ENCODE results near the gene LIX1L.

Gene LIX1L

DNA sequence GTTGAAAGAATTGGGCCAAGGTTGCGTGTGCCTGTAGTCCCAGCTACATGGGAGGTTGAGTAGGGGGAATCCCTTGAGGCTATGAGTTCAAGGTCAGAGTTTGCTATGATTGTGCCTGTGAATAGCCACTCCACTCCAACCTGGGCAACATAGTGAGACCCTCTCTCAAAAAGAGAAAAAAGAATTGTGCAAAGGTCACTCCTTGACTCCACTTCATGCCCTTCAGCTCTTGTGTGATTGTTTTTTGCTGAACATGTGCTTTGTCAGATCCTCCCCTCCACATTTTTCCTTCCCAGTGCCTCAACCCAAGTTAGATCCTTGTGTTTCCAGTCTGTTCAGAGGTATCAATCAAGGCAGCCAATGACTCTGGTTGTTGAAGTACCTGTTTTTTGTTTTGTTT, 30.1 kb upstream of the LIX1L start:
- no peak for DNase-seq (ENCODE audit: extremely low read depth, insufficient read length)
- H3K27me3 ChIP-seq (replicated peaks; ENCODE audit: control insufficient read depth, insufficient read depth, low read length) = no peaks in the 10 kb centered on the region
- TF ChIP-seq, protein P1, sequence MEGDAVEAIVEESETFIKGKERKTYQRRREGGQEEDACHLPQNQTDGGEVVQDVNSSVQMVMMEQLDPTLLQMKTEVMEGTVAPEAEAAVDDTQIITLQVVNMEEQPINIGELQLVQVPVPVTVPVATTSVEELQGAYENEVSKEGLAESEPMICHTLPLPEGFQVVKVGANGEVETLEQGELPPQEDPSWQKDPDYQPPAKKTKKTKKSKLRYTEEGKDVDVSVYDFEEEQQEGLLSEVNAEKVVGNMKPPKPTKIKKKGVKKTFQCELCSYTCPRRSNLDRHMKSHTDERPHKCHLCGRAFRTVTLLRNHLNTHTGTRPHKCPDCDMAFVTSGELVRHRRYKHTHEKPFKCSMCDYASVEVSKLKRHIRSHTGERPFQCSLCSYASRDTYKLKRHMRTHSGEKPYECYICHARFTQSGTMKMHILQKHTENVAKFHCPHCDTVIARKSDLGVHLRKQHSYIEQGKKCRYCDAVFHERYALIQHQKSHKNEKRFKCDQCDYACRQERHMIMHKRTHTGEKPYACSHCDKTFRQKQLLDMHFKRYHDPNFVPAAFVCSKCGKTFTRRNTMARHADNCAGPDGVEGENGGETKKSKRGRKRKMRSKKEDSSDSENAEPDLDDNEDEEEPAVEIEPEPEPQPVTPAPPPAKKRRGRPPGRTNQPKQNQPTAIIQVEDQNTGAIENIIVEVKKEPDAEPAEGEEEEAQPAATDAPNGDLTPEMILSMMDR (IDR thresholded peaks at IDR 0.05; ENCODE audit: insufficient read depth, low read length, poor library complexity, severe bottlenecking) = no peak
- no peak overlapping the region for H3K4me3 ChIP-seq (replicated peaks; ENCODE audit: low read depth, low read length)
- no peaks in the 10 kb centered on the region for H3K36me3 ChIP-seq (ENCODE audit: control insufficient read depth, insufficient read depth, low read length)

DNA sequence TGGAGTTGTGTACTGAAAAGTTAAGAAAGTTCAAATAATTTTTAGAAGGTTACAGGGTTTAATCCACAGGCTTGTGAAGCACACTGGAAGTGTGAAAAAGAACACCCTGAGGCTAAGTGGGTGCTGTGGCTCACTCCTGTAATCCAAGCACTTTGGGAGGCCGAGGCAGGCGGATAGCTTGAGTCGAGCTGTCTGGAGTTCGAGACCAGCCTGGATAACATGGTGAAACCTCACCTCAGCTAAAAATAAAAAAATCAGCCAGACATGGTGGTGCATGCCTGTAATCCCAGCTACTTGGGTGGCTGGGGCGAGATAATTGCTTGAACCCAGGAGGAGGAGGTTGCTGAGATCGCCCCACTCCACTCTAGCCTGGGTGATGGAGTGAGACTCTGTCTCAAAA, 28.7 kb upstream of the LIX1L start:
- Histone ChIP-seq H3K27me3 (replicated peaks; ENCODE audit: control insufficient read depth, insufficient read depth, low read length) (no peaks in the 10 kb centered on the region), H3K36me3 (ENCODE audit: control insufficient read depth, insufficient read depth, low read length) (no peaks in the 10 kb centered on the region), H3K4me3 (replicated peaks; ENCODE audit: low read depth, low read length) (no peak overlapping the region)
- TF ChIP-seq, protein P1 (IDR thresholded peaks at IDR 0.05; ENCODE audit: insufficient read depth, low read length, poor library complexity, severe bottlenecking) = no peak
- DNase-seq (ENCODE audit: extremely low read depth, insufficient read length) = no peak

DNA sequence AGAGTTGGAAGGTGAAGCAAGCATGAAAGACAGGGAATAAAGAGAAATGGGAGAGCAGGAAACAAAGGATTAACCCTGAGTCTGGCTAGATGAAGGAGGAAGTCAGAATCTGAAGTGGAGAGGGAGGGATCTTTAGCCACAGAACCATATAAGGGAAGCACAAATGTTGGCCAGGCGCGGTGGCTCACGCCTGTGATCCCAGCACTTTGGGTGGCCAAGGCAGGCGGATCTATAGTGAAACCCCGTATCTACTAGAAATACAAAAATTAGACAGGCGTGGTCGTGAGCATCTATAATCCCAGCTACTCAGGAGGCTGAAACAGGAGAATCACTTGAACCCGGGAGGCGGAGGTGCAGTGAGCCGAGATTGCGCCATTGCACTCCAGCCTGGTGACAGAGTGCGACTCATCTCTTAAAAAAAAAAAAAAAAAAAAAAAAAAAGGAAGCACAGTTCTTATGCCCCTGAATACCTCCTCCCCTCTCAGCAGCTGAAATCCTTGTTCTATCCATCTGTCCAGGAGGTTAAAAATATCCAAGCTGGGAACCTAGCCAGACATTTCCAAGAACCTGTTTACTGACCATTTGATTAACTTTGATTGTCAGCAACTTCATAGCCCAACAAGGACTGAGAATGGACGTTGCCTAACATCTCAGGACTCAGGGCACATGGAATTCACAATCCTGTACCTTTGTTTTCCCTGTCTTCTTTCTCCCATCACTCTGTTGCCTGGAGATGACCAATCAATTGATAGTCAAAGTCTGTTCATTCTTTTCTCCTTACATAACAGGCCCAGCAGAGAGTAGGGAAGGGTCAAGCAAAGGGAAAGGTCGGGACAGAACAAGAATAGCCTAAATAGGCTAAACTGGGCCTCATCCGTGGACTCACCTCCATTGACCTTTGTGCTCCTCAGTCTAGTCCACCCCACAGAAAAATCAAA, 28.0 kb upstream of the LIX1L start:
- DNase-seq (ENCODE audit: extremely low read depth, insufficient read length) = no peak
- no peaks in the 10 kb centered on the region for H3K27me3 ChIP-seq (replicated peaks; ENCODE audit: control insufficient read depth, insufficient read depth, low read length)
- TF ChIP-seq, protein P1 (IDR thresholded peaks at IDR 0.05; ENCODE audit: insufficient read depth, low read length, poor library complexity, severe bottlenecking) = no peak
- no peaks in the 10 kb centered on the region for H3K36me3 ChIP-seq (ENCODE audit: control insufficient read depth, insufficient read depth, low read length)
- no peak overlapping the region for H3K4me3 ChIP-seq (replicated peaks; ENCODE audit: low read depth, low read length)

DNA sequence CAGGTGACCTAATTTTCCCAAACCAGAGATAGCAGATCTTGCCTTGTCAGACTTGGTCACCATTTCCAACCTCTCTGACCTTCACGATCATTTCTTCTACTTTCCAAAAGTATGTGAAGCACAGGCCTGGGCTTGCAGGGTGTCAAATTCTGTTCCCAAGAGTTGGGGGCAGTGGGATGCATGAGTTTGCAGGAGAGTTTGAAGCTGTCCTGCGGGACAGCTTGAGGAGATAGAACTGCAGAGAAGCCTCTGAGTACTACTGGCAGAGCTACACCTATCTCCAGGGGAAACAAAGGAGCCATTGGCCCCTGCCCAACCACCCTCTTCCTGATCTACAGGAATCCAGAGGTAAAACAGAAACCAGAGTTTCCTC, 27.3 kb upstream of the LIX1L start:
- Histone ChIP-seq H3K27me3 (replicated peaks; ENCODE audit: control insufficient read depth, insufficient read depth, low read length) (no peaks in the 10 kb centered on the region), H3K36me3 (ENCODE audit: control insufficient read depth, insufficient read depth, low read length) (no peaks in the 10 kb centered on the region), H3K4me3 (replicated peaks; ENCODE audit: low read depth, low read length) (no peak overlapping the region)
- no peak for DNase-seq (ENCODE audit: extremely low read depth, insufficient read length)
- TF ChIP-seq, protein P1 (IDR thresholded peaks at IDR 0.05; ENCODE audit: insufficient read depth, low read length, poor library complexity, severe bottlenecking) = no peak

DNA sequence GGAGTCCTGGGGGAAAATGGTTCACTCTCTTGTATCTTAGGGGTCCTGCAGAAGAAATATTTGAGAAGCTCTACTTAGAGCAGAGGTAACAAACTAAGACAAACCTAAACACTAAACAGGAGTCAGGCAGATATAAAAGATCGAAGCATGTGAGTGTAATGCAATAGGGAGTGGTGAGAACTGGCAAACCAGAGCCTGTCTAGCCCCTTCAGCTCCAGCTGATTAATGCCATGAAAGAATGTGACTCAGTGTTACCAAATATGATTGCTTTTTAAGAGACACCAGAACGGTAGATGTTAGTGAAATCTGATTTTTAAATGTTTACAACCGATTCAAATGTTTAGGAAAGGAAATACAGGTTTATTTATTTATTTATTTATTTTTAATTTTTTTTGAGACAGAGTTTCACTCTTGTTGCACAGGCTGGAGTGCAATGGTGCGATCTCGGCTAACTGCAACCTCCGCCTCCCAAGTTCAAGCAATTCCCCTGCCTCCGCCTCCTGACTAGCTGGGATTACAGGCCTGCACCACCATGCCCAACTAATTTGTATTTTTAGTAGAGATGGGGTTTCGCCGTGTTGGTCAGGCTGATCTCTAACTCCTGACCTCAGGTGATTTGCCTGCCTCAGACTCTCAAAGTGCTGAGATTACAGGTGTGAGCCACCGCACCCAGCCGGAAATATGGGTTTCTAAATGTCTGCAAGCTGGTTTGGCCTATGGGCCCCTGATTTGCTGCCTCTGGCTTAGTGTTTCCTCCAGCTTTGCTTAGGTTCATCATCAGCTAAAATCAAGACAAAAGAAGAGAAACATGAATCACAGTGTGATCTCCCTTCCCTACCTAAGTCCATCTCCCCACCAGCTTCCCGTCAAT, 26.4 kb upstream of the LIX1L start:
- no peak for DNase-seq (ENCODE audit: extremely low read depth, insufficient read length)
- no peak overlapping the region for H3K4me3 ChIP-seq (replicated peaks; ENCODE audit: low read depth, low read length)

More for the DNA sequence above, 26.4 kb upstream of the LIX1L start:
- Histone ChIP-seq H3K36me3 (ENCODE audit: control insufficient read depth, insufficient read depth, low read length) (no peaks in the 10 kb centered on the region), H3K27me3 (replicated peaks; ENCODE audit: control insufficient read depth, insufficient read depth, low read length) (no peaks in the 10 kb centered on the region)
- TF ChIP-seq, protein P1 (IDR thresholded peaks at IDR 0.05; ENCODE audit: insufficient read depth, low read length, poor library complexity, severe bottlenecking) = no peak
